ENCODE results near the gene STAG3.

GRCh38 chr7:100176096-100177044 is 1.3 kb upstream of the STAG3 start:
- TF ChIP-seq CTCF (IDR thresholded peaks at IDR 0.05) (no peak), POLR2AphosphoS5 (IDR thresholded peaks at IDR 0.05; ENCODE audit: low read depth, low read length) (no peak), TCF7L2 (IDR thresholded peaks at IDR 0.05; ENCODE audit: low read depth, low read length) (no peak), SIN3A (IDR thresholded peaks at IDR 0.05; ENCODE audit: borderline replicate concordance, insufficient read depth, low read depth, low read length) (no peak)
- TF ChIP-seq, protein P1, sequence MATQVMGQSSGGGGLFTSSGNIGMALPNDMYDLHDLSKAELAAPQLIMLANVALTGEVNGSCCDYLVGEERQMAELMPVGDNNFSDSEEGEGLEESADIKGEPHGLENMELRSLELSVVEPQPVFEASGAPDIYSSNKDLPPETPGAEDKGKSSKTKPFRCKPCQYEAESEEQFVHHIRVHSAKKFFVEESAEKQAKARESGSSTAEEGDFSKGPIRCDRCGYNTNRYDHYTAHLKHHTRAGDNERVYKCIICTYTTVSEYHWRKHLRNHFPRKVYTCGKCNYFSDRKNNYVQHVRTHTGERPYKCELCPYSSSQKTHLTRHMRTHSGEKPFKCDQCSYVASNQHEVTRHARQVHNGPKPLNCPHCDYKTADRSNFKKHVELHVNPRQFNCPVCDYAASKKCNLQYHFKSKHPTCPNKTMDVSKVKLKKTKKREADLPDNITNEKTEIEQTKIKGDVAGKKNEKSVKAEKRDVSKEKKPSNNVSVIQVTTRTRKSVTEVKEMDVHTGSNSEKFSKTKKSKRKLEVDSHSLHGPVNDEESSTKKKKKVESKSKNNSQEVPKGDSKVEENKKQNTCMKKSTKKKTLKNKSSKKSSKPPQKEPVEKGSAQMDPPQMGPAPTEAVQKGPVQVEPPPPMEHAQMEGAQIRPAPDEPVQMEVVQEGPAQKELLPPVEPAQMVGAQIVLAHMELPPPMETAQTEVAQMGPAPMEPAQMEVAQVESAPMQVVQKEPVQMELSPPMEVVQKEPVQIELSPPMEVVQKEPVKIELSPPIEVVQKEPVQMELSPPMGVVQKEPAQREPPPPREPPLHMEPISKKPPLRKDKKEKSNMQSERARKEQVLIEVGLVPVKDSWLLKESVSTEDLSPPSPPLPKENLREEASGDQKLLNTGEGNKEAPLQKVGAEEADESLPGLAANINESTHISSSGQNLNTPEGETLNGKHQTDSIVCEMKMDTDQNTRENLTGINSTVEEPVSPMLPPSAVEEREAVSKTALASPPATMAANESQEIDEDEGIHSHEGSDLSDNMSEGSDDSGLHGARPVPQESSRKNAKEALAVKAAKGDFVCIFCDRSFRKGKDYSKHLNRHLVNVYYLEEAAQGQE (IDR thresholded peaks at IDR 0.05; ENCODE audit: insufficient read depth in 1 of 2, low read depth in 2 of 2, low read length in 1 of 2), result no peak

Measured in Panc1 (cell line).